SKM-1 treated with dmso at 0.1 percent for 144 hours (cell line): ENCODE data around the gene FAIM2.

Experiments used
- DNase-seq: peaks from one replicate; lab custom pipeline; 2025; ENCODE audit not compliant: unreplicated experiment; lab: John Stamatoyannopoulos, UW

The FAIM2 gene

DNA sequence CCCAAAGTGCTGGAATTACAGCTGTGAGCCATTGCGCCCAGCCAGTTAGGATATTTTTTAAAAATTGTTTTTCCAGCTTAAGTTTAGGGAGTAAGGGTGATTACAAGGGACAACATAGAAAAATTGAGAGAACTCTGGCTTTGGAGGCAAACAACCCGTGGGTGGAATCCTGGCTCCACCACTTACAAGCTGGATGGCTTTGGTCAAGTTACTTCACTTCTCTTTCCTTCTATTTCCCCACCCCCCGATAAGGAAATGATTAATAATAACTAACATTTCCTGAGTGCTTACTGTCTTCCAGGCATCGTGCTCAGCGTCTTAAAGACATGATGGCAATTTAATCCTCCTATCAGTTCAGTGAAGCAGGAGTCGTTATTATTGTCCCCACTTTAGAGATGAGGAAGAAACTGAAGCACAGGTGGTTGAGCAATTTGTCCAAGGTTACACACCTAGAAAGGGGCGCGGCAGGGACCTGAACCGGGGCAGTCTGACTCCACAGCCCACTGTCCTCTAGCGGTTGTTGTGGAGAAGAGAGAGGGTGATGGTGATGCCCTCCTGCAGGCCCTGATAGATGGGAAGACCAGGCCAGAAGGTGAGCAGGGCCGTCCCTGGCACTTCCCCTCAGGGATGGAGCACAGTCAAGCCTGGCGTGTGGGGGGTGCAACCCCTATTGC, 16.7 kb upstream of the FAIM2 start:
- no peak for DNase-seq

DNA sequence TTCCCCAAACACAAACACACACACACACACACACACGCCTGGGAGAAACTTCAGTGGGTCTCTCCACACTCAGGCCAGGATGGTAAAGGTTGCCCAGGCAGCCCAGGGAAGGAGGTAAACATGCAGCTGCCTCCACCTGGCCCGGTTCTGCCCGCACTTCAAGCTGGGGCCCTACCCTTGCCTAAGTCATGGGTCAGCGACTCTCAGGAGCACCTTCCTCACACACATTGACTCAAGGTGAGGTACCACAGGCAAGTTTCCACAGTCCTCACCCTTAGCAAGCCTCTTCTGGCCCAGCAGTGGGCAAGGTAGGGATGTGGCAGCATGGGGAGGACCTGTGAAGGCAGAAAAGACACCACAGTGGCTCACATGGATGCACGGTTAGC, 14.1 kb upstream of the FAIM2 start:
- DNase-seq, result no peak

DNA sequence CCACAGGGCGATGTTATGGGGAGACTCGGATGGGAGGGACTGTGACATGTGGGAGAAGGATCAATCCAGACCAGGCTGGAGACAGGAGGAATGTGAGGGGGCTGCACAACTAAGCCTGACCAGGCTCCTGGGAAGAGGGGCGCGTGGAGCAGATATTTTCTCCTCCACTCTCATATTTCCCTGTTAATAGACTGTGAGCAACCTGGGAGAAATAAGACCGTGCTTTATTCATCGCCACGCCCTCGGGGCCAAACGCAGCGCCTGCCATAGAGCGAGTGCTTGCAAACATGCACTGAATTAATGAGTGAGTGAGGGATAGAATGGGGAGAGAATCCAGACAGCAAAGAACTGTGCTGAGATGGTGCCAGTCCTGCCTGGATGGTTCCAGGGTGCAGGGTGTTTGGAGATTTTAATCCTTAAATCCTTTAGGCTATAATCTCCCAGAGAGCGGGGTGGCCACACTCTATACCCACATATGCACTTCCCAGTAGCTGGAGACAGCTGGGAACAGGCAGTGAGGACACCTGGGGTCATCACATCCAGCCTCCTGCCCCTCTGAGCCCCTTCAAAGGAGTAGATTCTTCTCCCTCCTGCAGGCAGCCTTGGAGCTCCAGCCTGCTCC, 13.6 kb upstream of the FAIM2 start:
- DNase-seq, result no peak

DNA sequence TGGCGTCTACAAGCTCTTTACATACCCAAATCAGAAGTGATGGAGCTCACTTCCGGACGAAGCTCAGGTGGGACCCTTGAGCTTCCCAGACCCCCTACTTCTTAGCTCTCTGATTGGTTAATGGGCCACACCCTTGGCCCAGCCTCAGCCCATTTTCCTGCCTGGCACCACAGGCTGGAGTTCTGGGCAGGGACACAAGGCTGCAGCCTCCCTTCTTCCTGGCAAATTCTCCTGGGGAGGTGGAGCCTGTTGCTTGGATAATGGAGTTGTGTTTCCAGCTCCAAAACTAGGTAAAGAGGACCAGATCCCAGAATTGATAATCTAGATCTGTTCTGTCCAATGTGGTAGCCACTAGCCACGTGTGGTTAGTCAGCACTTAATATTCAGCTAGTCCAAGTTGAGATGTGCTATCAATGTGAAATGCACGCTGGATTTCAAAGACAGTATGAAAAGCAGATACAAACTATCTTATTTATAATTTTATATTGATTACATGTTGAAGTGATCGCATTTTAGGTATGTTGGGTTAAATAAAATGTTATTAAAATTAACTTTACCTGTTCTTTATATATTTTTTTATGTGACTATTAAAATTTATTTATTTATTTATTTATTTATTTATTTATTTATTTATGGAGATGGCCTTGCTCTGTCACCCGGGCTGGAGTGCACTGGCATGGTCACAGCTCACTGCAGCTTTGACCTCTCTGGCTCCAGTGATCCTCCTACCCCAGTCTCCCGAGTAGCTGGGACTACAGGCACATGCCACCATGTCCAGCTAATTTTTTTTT, 12.6 kb upstream of the FAIM2 start:
- DNase-seq, result no peak

DNA sequence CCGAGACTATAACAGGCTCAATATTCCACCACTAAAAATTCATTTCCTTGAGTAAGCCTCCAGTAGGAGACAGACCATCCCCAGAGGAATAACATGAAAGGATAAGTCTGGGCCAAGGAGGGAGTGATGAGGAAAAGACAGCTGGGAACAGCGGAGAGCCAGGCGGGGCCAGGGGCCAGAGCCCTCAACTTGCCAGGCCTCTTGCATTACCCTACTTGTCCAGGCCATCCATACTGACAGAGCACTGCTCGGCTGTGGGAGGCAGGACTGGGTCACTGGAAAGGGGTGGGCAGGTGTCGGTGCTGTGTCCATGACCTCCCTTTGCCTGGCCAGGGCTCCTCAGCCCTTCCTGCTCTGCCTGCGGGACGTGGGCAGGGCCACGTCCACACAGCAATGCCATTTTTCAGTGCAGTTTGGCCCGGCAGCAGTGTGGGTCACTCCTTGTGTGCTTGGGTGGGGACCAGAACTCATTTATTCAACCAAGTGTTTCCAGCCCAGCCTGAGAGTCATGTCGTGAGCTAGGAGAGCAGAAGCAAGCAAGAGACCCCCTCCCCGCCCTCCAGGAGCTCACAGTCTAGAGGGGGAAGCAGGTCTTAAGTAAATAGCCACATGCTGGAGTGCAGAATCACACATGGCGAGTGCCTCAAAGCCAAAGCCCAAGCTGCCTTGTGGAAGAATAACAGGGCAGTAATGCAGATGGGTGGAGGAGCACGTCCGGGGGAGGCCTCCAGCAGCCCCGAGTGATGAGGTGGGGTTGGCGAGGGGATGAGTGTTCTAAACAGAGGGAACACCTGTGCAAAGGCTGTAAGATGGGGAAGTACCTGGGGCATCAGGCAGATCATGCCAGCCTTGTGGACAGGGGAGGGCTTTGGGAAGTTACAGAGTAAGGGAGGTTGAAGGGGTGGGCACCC, 8.9 kb upstream of the FAIM2 start:
- no peak for DNase-seq

DNA sequence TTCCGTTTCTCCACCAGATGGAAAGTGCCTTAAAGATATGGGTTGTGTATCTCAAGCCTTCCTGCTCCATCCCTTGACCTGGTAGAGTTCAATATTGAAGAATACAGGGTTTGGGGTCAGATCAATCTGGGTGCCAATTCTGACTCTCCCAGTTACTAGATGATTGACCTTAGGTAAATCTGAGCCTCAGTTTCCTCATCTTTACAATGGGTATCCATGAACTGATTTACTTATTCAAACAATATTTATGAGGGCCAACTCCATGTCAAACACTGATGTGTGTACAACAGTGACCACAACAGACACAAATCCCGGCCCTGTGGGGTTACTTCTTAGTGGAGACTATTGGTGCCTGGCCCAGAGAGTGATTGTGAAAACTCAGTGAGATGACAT, 7.5 kb upstream of the FAIM2 start:
- DNase-seq, result no peak

DNA sequence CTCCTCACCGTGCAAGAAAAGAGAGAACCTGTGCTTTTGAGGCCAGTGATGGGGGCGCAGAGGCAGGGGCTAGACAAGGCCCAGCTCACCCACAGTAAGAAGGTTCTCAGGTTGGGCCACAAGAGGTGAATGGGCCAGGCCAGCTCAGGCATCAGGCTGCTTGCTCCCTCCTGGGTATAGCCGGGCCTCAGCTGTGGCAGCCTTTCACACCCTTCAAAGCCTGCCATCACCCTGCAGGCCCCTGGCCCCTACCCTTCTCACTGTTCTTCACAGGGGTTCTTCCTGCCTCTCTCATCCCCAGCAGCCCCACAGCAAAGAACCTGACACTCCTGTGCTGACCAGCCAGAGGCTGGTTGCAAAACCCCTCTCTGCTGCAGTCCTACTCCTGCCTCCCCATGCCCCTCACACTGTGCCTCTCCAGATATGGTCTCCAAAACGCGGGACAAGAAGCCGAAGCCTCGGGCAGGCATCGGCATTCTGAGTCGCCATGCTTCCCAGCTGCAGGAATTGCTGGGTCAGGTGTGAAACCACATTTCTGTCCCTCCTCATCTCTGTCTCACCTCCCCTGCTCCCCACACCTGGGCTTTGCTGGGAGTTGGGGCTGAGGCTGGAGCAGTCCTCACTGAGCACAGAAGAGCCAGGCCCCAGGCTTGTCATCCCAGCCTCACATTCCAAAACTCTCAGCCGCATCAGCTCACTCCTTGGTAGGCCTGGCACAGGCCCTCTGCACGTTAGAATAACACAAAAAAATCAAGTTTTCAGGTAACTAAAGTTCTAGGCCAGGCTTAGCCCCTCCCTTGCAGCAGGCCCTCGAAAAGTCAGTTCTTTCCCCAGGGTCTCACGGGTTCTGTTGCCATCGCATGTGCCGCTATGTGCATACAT, 6.9 kb upstream of the FAIM2 start:
- no peak for DNase-seq

DNA sequence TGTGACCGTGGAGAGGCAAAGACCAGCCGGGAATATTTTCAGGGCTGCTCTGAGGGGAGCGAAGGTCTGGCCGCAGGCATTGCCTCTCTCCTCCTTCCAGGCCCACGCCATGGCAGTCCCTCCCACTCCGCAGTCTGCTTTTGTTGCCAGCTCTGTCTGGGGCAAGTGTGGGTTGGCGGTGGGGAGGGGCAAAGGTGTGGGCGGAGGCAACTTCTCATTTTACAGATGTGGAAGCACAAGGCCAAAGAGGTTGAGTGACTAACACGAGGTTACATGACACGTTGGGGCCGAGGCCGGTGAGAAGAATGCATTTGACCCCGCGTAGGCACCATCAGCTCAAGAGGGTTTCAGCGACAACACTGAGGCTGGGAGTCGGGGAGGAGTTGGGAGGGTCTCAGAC, 6.1 kb upstream of the FAIM2 start:
- no peak for DNase-seq

DNA sequence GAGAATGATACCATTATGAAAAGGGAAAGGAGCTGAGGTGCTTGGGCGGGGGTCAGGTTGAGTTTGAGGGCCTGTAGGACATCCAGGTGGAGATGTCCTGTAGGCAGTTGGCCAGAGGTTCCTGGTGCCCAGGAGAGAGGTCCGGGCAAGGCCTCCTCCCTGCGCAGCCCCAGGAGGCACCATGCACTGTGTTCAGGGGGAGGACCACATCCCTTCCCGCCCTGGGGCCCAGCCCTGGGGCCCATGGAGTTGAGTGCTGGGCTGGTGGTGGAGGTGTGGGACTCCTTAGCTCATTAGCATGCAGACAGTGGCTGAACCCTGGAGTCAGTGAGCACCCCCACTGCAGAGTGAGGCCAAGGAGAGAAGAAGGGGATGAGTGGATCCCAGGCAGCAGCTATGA, 5.7 kb upstream of the FAIM2 start:
- DNase-seq, result no peak

DNA sequence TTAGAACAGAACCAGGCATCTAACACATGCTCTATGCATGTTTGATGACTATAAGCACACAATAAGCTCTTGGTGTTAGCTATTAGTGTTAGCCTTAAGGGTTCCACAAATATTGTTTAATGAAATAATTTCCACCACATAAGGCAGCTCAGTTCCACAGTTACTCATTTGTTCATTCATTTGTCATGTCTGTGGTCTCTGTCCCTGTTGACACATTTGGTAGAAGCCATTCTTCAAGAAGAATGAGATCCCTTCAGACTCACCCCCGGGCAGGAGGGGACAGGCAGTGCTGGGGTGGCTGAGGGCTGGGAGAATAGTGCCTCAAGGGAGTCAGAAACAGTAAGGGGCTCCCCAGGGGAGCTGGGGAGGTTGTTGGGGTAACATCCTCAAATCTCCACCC, 3.7 kb upstream of the FAIM2 start:
- no peak for DNase-seq

DNA sequence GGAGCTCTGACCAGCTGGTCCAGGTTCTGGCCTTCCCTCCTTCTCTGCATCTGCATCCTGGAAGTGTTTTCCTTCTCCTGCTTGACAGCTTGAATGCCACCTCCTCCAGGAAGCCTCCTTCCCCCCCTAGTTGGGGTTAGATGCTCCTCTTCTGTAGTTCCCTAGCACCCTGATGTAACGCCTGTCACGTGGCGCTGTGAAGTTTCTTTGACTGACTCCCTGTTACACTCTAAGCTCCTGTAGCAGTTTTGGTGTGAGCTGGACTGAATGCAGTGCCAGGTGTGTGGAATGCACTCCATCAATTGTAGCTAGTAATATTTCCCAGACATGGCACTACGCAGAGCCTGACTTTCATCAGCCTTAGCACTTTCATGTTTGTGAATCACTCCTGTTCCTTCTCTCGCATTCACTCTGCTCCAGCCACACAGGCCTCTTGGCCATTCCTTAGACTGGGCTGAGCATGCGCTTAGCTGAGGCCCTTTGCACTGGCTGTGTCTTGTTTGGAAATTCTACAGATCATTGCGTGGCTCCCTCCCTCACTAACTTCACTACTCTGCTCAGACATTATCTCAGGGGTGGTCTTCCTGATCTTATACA, 2.1 kb upstream of the FAIM2 start:
- DNase-seq, result no peak

DNA sequence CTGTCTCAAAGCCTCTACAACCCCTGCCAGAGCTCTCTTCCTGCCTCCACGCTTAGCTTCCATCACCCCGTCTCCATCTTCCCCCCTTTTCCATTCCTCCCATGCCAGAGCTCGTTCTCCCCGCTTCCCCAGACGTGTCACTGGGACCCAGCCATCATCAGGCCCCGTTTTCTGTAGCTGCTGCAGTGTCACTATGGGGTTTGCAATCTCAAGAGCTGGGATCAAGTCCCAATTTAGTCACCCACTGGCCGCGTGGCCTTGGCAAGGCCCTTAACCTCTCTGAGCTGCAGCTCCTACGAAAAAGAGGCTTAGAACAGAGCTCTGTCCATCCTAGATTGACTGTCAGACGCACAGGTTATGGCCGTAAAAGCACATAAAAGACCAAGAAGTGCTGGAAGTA, 901 bp upstream of the FAIM2 start:
- DNase-seq, result no peak

DNA sequence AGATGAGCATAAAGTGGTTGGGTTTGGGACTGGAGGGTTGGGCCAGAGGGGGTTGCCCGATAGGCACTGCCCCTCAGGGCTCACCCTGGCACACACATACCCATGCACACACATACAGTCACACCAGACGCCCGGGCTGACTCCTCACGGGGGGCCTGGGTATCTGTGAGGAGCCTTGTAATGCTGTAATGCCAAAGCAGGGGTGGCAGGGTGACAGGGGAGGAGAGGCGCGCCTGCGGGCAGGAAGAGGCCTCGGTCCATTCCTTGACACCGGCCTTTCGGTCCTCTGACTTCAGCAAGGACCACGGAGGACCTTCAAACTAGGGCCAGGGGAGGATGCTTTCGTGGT, 375 bp downstream of the FAIM2 start:
- DNase-seq, result no peak

DNA sequence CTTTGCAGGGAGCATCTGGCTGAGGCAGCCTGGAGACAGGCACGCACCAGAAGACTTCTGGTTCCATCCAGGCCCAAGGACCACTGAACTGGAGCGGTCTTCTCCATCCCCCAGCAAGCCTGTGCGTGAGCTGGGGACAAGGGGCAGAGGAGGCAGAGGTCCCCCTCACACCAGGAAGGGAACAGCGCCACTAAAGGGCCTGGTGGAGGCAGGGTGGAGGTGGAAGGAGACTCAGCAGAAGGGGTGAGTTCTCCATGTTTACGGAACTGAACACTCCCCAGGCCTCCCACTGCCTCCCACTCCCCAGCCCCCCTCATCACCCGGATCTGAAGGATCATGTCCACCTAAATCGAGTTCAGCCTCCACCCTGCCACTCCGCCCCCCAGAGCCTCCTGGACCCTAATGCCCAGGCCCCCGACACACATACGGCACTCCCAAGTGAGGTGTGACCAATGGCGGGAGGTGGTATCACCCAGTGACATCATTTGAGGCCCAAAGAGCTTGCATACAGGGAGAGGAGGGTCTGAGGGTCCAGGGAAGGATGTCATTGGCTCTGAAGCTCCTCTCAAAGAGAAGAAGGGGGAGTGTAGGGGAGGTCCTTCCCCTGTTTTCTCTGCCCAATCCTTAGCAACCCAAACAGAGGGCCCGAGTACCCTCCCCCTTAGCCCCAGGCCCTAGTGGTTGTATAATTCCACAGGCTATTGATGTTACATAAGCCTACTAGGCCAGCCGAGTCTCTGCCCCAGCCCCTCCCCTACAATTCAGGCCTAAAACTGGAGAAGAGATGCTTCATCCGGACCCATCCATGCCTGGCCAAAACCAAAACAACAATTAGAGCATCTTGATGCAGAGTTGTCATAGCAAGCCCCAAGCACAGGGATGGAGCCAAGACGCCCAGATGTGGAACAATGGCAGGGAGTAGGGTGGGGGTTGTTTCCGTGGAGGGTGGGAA, 1.0 kb downstream of the FAIM2 start:
- no peak for DNase-seq

DNA sequence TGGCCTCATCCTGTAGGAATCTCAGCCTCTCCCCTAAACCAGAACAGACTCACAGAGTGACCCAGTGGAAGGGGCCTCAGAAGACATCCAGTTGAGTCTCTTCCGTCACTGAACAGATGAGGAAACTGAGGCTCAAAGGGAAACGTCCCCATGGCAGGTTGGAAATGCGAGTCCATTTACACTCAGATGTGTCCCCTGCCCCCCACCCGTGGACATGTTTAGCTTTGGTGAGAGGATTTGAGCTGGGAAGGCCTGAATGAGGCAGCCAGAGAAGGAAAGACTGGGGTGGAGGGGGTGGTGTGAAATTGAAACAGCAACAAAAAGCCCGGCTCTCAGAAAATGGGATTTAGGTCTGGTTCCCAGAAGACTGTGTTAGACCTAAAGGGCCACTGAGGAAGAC, 1.7 kb downstream of the FAIM2 start:
- DNase-seq, result no peak

DNA sequence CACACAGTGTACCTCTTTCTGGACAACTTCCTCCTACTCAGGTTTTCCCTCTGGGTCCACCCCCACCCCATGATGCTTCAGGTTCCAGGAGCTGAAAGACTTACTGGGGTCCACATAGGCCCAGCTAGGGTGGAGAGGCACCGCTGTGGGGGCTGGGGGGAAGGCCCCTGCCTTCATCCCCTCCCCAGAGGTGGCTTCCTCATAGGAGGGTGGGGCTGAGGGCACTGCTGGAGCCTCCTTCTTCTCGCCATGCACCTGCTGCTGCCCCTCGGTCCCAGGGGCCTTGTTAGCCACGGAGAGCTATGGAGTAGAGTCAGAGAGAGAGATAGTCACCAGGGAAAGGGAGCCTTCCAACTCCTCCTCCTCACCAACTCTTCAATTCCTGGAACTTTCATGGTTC, 2.7 kb downstream of the FAIM2 start:
- no peak for DNase-seq

DNA sequence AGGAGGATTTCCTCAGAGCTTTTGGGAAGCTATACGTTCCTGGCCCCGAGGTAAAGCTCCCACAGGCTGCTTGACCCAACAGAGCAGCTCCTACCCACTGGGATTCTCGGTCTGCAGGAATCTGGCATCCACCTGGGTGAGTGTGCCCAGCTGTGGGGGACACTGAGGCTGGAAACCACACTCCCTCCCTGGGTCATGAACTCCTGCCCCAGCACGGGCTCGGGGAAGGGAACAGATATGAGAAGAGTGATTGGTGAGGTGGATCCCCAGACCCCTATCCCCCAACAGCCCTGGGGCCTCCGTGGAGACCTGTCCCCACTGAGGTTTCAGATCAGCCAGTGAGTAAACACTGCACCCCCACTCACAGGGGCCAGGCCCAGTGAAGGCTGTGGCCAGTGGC, 3.3 kb downstream of the FAIM2 start:
- no peak for DNase-seq

DNA sequence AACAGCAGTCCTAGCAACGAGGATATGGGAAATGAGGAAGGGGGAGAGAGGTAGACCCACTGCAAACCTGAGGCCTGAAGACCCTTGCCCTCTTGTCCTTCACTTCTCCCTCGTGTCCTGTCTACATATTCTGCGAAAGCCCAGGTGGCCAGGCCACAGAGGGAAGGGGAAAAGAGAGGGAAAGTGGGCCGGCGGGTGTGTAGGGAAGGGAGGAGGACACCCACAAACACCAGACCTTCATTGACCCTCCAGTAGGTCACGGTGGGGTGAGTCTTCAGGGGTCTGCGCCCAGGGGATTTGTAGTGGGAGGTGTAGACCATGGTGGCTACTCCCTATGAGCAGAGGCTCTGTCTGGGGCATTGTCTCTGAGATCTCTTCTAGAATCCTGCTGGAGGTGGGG, 3.8 kb downstream of the FAIM2 start:
- DNase-seq, result no peak

DNA sequence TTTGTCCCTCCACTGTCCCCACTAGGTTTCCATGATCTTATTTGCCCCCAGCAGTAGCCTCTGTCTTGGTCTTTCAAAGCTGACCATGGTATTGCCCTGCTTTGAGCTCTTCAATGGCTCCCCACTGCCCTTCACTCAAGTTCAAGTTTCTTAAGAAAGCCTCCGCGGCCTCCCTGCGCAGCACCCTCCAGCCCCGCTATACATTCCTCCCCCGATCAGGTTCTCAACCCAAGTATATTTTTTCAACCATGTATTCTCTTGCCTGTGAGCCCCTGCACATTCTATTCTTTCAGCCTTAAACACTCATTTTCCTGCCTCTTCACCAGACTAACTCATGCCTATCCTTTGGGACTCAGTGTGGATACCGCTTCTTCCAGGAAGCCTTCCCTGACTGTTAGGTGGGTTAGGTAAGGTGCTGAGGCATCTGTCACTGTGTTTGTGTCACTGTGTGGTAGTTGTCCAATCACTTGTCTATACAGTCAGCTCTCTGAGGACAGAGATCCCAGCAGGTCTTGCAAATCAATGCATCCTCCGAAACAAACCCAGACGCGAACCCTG, 4.3 kb downstream of the FAIM2 start:
- DNase-seq, result no peak
